GM19043 (cell line): ENCODE results near the gene LRIT3.

Experiments used
- ATAC-seq: cut with Tn5 transposase; IDR thresholded peaks from one replicate; pipeline ENCODE4 v1.9.1; 2021; ENCODE audit warnings: low read depth; ENCODE audit not compliant: unreplicated experiment

LRIT3 gene

DNA sequence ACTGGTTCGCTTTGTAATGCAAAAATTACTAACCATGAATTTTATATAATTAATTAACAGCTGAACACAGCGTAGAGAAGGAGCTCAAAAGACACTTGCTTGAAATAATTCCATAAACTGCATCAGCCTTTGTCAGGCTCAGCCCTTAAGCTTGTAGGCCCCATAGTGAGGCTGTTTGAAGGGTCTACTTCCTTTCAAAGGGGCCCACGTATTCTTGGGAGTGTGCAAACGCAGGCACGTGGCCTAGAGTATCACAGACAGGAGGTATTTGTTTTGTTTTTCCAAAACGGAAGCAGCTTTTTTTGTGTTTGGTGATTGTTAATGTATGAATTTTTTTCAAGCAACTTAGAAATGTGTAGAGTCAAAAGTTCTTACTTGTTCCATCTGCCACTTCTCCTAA is 39.2 kb downstream of the LRIT3 start:
- ATAC-seq = no peak

GRCh38 chr4:109890076-109890475 is 42.2 kb downstream of the LRIT3 start:
- ATAC-seq = no peak

DNA sequence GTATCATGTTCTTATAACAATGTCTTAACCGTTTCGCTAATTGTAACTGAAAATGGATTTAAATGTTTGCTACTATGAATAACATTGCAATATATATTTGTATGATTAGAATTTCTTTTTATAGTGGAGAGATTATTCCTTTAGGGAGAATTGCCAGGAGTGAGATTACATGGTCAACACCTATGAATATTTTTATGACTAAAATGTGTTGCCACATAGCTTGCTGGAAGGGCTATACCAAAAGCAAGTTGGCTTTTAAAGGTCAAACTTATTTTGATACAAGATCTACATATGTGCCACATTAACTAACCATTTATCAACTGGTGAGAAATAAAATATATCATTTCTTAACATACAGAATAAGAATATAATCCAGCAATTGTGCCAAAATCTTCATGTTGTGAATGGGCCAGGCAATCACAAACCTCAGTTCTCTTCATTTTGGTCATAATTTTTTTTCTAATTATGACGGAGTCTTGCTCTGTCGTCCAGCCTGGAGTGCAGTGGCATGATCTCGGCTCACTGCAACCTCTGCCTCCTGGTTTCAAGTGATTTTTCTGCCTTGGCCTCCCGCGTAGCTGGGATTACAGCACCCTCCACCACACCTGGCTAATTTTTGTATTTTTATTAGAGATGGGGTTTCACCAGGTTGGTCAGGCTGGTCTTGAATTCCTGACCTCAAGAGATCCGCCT is 54.8 kb downstream of the LRIT3 start:
- no peak for ATAC-seq

DNA sequence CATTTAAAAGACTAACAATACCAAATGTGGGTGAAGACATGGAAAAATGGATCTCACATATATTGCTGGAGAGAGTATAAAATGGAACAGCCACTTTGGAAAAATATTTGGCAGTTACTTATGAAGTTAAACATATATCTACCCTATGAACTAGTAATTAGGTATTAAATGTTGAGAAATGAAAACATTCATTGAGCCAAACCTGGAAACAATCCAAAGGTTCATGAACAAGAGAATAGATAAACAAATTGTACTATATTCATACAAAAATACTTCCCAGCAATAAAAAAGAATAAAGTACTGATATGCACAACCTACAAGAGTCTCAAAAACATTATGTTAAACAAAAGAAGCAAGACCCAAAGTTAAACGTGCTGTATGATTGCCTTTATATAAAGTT is 60.8 kb downstream of the LRIT3 start:
- ATAC-seq = no peak

- ATAC-seq = no peak
Measured at GRCh38 chr4:109910256-109910655, 62.3 kb downstream of the LRIT3 start.

- ATAC-seq = no peak
Measured at GRCh38 chr4:109912706-109913595, 65.0 kb downstream of the LRIT3 start, which contains the start of gene EGF. Gene EGF (plus strand): TSS chr4:109912883. CDS start chr4:109913336, 453 bp downstream.

DNA sequence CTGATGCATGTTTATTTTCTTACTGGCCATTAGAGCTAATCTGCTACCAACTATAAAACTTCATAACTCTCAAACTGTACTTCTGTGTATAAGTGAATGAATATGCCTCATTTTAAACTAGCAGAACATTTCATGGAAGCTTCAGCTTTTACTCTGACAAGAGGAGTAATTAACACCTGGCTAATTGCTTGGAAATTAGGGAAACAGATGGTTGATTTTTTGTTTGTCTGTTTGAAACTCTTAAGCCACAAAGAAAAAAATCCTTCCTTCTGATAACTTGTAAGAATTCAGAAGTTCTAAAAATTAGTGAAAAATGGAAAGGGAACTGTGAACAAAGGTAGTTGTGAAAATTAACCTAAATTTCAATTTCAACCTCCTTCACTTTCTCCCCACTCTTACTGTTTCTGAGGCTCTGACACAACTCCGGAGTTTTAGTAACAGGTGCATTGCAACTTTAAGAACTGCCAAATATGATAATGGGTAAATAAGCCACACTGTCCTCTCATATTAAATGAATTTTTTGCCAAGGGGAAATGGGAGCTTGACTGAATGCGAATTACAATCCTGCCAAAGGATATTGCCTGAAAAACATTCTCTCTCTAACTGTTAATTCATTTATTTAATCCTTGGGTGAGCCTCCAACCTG is 65.8 kb downstream of the LRIT3 start:
- ATAC-seq = no peak

DNA sequence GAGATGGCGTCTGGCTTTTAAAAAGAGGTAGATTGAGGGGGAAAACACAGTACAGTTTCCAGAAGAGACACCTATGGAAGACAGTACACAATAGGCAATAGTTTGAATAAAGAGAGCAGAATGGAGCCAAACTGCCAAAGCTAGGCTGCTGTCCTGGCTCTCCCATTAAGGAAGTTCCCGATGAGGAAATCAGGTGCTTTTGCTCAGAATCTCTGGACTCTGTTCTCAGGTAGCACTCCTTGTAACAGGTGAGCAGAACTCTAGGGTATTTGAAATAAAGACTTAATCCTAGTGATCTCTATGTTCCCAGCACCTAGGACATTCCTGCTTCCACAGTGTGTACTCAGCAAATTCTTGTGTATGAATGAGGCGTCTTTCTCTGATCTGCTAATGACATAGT is 66.4 kb downstream of the LRIT3 start:
- no peak for ATAC-seq

- ATAC-seq = no peak
Measured at GRCh38 chr4:109915385-109916026, 67.6 kb downstream of the LRIT3 start.

DNA sequence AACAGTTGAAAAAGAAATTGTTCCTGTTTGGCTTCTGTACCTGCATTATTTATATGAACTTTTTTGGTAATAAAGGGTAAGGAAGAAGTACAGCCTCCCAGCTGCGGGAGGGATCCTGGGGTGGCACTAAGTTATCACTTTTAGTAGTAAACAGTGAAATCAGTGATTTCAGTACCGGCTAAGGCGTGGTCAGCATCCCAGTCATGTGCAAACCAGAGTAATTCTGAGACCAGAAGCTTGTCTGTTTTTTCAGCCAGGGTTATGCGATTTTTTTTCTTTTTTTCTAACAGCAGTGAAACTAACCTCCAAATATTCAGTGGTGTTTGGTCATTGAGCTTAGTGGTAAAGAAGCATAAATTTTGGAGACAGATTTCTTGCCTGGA is 68.1 kb downstream of the LRIT3 start:
- ATAC-seq = no peak

GRCh38 chr4:109921384-109921808 is 73.5 kb downstream of the LRIT3 start:
- no peak for ATAC-seq
